Inflammatory macrophage treated with lipopolysaccharide for 4 hours (primary cell): ENCODE measurements around the gene C1QL1.
A peak's percentile ranks its signal among the peaks of the same experiment; 100 is the strongest.

ENCODE experiments used
- DNase-seq: peaks from one replicate; pipeline ENCODE4 v3.0.0-alpha.2; 2020

C1QL1 gene

GRCh38 chr17:44912763-44913544 lies 55.1 kb downstream of the C1QL1 start:
- DNase-seq = no peak

- DNase-seq = peak; percentile 45
These were observed 56.7 kb downstream of the C1QL1 start for GRCh38 chr17:44911133-44912001.

- no peak for DNase-seq
These were observed 57.6 kb downstream of the C1QL1 start for GRCh38 chr17:44910231-44911106.
